Measurements from ENCODE around the gene CDC14B.
"Not testable (repeated sequence)": the region's sequence is repeated elsewhere in the genome, so short reads cannot be mapped to it uniquely, and the experiment has no call there.

CDC14B gene

GRCh38 chr9:96619491-96620180, at the start of gene CDC14B:
Gene CDC14B (minus strand): TSS chr9:96619843. CDS start chr9:96619378, 465 bp downstream.
- peak; percentile 89 for DNase-seq (ENCODE audit: low spot score)

GRCh38 chr9:96668868-96669534, 49.4 kb upstream of the CDC14B start:
- no peak for DNase-seq (ENCODE audit: low spot score)

GRCh38 chr9:96667363-96667728, 47.7 kb upstream of the CDC14B start:
- no peak for DNase-seq (ENCODE audit: low spot score)

GRCh38 chr9:96666653-96667362, 47.2 kb upstream of the CDC14B start:
- peak; percentile 59 for DNase-seq (ENCODE audit: low spot score)

- no peak for DNase-seq (ENCODE audit: low spot score)
Observed at GRCh38 chr9:96665789-96666188, 46.1 kb upstream of the CDC14B start.

GRCh38 chr9:96663506-96664120, 44.0 kb upstream of the CDC14B start:
- no peak for DNase-seq (ENCODE audit: low spot score)

- no peak for DNase-seq (ENCODE audit: low spot score)
Observed at GRCh38 chr9:96661711-96662110, 42.1 kb upstream of the CDC14B start.

GRCh38 chr9:96660692-96661248, 41.1 kb upstream of the CDC14B start:
- DNase-seq (ENCODE audit: low spot score) = no peak

GRCh38 chr9:96655198-96655851, 35.7 kb upstream of the CDC14B start, which contains the start of gene PRXL2C:
Gene PRXL2C (minus strand): TSS chr9:96655317. CDS start chr9:96655281, 36 bp downstream.
- DNase-seq (ENCODE audit: low spot score) = peak; percentile 58

GRCh38 chr9:96654450-96655197, 35.0 kb upstream of the CDC14B start:
- DNase-seq (ENCODE audit: low spot score) = peak; percentile 80

- DNase-seq (ENCODE audit: low spot score) = no peak
Observed at GRCh38 chr9:96651626-96652025, 32.0 kb upstream of the CDC14B start.

- no peak for DNase-seq (ENCODE audit: low spot score)
Observed at GRCh38 chr9:96649620-96650324, 30.1 kb upstream of the CDC14B start.

- DNase-seq (ENCODE audit: low spot score) = peak; percentile 18
Observed at GRCh38 chr9:96646081-96646991, 26.7 kb upstream of the CDC14B start.

GRCh38 chr9:96644137-96644536, 24.5 kb upstream of the CDC14B start:
- DNase-seq (ENCODE audit: low spot score) = no peak

- DNase-seq (ENCODE audit: low spot score) = no peak
Observed at GRCh38 chr9:96641514-96641913, 21.9 kb upstream of the CDC14B start.

- no peak for DNase-seq (ENCODE audit: low spot score)
Observed at GRCh38 chr9:96638606-96639364, 19.1 kb upstream of the CDC14B start.

- DNase-seq (ENCODE audit: low spot score) = no peak
Observed at GRCh38 chr9:96636368-96636767, 16.7 kb upstream of the CDC14B start.

GRCh38 chr9:96633579-96633978, 13.9 kb upstream of the CDC14B start:
- DNase-seq (ENCODE audit: low spot score) = not testable (repeated sequence)

Measured in putamen (tissue), 1 donor.